GM21447 (cell line): ENCODE data around the gene PEX3.

Source experiments
- ATAC-seq: cut with Tn5 transposase; IDR thresholded peaks from one replicate; pipeline ENCODE4 v1.9.1; 2021; ENCODE audit not compliant: unreplicated experiment

Gene PEX3, protein sequence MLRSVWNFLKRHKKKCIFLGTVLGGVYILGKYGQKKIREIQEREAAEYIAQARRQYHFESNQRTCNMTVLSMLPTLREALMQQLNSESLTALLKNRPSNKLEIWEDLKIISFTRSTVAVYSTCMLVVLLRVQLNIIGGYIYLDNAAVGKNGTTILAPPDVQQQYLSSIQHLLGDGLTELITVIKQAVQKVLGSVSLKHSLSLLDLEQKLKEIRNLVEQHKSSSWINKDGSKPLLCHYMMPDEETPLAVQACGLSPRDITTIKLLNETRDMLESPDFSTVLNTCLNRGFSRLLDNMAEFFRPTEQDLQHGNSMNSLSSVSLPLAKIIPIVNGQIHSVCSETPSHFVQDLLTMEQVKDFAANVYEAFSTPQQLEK

GRCh38 chr6:143450453-143451371 is at the start of gene PEX3, which contains the start of gene ADAT2:
TSS of gene PEX3 (plus strand) at chr6:143450805. CDS start at chr6:143451043, 238 bp downstream.
TSS of gene ADAT2 (minus strand) at chr6:143450695. CDS start at chr6:143450658, 37 bp downstream.
- ATAC-seq: peak; percentile 93

DNA sequence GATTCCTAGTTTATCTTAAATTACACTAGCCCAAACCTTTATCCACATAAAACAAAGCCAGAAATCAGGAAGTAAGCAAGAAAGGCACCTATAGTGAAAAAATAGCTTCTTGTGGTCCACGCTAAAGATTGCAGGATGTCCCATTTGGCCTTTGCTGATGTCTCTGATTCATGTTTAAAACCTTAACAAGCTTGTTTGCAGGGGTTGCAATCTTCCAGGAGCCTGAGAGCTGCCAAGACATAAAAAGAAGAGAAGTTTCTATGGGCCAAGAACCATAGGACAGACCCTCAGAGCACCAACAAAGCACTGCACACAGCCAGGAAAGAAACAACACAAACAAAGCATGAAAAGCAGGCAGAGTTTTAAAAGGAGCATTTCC is 49.5 kb upstream of the PEX3 start:
- no peak for ATAC-seq

GRCh38 chr6:143401636-143402370 is 48.8 kb upstream of the PEX3 start:
- no peak for ATAC-seq

- no peak for ATAC-seq
These were observed 47.8 kb upstream of the PEX3 start for GRCh38 chr6:143402721-143403336.

DNA sequence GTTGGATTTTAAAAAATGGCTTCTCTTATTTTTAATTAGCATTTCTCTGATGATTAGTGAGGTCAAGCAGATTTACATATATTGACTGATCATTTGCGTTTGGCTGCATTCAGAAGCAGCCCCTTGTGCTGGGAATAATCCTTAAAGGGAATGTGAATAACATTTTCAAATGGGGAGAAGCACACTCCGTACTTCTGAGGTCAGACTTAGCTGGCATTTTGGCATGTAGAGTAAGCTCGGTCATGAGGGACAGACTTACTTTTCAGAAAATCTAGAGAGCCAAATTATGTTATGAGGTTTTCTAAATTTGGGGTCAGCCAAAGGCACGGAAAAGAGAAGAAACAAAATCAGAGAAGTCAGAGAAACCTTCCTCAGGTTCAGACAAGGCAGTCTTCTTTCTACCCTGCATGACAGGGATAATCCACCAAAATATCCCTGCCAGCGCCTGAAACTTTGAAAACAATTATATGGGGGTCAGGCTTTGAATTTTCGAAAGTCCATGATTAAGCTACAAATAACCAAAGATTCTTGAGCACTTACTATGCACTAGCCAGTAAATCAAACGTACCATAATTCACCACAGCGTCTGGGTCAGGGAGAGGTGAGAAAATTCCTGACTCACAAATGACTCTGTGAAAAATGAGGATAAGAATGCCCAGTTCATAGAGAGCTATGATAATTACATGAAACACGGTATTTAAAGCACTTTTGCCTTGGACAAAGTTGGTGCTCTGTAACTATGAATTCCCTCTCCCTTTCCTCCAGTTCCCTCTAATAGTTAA is 45.0 kb upstream of the PEX3 start:
- no peak for ATAC-seq

- peak; percentile 55 for ATAC-seq
These were observed 43.9 kb upstream of the PEX3 start for GRCh38 chr6:143406673-143407072.

DNA sequence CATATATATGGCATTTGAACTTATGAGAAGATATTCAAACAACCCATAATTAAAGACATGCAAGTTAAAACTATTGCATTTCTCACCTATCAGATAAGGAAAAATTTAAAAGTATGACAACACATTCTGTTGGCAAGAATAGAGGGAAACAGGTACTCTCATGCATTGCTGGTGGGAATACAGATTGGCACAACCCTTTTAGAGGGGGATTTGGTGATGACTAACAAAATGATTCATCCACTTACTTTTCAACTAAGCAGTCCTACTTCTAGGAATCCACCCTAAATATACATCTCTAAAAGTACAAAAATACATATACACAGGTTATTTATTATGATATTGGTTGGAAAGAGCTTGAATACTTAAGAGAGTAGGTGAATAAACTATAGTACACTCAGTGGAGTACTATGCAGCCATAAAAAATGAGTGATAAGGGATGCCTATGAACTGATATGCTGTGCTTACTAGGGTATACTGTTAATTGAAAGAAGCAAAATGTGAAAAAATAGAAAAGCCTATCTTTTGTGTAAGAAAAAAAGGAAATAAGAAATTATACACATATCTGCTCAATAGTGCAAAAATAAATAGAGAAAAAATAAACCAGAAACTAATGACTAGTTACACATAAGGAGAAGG is 42.3 kb upstream of the PEX3 start:
- no peak for ATAC-seq

DNA sequence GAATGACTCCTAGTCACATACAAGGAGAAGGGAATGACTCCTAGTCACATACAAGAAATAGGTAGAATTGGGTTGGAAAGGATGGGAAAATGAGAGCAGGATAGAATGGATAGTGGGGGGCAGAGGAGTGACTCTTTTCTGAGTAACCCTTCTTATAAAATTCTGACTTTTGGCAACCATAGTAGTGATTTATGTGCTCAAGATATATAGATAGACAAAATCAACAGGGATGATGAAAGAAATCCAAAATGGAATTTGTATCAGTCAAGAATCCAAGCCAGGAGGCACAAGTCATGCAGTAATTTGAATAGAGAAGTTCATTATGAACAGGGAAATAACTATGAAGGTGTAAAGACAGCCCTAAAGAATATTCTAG is 41.8 kb upstream of the PEX3 start:
- ATAC-seq: no peak

DNA sequence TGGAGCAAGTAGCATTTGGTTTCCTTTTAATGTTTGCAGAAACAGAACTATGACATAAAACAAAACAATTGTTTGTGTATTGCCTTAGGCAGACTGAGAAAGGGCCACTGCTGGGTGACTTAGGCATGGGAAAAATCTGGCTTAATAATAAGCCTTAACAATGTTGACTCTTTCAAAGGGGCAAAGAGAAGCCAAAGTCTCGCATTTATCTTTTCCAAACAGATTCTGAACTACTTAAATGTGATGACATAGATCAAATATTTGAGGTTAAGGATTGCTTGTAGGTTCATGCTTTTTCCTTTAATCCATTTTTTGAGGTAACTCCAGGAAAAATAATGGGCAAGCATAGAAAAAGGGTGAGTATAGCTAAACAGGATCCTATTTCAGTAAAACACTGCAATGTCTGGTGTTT is 39.7 kb upstream of the PEX3 start:
- no peak for ATAC-seq

DNA sequence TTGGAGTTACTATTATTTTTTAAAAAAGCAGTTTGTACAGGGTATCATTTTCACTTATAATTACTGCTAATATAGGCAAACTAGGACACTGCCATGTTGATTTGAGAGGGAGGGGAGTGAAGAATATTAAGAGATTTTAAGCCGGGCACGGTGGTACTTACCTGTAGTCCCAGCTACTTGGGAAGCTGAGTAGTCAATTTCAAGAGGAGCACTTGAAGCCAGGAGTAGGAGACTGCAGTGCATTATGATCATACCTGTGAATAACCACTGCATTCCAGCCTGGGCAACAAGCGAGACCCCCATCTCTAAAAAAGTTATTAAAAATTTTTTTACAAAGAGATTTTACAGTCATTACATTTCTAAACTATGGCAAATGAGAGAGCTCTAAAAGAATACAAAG is 35.8 kb upstream of the PEX3 start:
- no peak for ATAC-seq

- ATAC-seq: no peak
These were observed 31.1 kb upstream of the PEX3 start for GRCh38 chr6:143419526-143419925.

GRCh38 chr6:143426026-143426425 is 24.6 kb upstream of the PEX3 start:
- no peak for ATAC-seq

DNA sequence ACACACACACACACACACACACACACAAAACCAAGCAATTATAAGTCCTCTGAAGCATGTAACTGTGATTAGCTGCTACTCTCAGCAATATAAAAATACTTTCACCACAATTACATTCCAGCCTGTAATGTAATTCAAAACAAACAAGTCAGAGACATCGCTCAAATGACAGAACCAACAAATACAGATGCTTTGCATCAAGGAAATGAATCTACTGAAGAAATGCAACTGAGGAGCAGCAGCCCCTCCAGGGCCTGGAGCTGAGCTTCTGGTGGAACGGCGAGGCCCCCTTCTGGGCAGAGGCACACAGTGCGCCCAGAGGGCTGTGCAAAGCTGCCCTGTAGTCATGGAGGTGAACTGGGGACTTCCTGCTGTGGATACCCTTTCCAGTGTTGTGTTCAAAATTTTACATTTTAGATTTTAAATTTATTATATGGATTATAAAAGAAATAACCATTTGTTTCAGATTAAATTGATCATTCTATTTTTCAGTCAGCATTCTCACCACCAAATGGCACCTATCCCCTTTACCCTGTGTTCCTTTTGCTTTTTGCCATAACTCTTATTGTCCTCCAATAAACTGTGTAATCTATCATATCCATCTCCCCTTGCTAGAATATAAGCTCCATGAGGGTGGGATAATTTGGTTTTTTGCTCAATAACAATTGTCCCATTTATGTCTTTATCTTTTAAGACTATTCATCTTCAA is 23.3 kb upstream of the PEX3 start:
- ATAC-seq: peak; percentile 100

- no peak for ATAC-seq
These were observed 20.6 kb upstream of the PEX3 start for GRCh38 chr6:143429970-143430369.

GRCh38 chr6:143431226-143431625 is 19.4 kb upstream of the PEX3 start:
- ATAC-seq: no peak

- no peak for ATAC-seq
These were observed 18.0 kb upstream of the PEX3 start for GRCh38 chr6:143432588-143432987.

DNA sequence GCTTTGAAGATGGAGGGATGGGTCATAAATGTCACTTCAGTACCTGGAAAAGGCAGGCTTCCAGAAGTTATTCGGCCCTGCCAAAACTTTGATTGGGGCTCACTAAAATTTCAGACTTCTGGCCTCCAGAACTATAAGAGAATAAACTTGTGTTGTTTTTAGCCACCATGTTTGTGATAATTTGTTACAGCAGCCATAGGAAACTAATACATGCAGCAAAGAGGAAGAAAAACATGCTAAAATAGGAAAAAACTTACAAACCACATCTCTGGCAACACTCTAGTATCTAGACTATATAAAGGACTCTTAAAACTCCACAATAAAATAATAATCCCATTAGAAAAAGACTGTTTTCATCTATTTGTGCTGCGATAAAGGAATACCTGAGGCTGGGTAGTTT is 9.6 kb upstream of the PEX3 start:
- ATAC-seq: no peak

GRCh38 chr6:143441680-143442545 is 8.7 kb upstream of the PEX3 start:
- ATAC-seq: no peak
